MCF 10A (cell line): ENCODE measurements around the gene TIAM2. TPM values are rescaled to one million over a fixed set of nuclear protein-coding genes. Genes with fewer than 3 reads are reported as not detected.

Experiments
- BruUV-seq: library from RNA; stranded (reverse); fragments of 400-500 nt; replicated peaks from 2 replicates; lab custom pipeline; 2021; lab: Mats Ljungman, UMichigan
- CTCF ChIA-PET: fragments of 300-600 bp; sonication (Branson Sonifier 250); formaldehyde crosslinking; extraction: SDS; loops from one replicate; lab custom pipeline; 2021; ENCODE audit warnings: antibody characterized with exemption, inconsistent platforms; lab: Yijun Ruan, JAX
- POLR2A ChIA-PET: fragments of 300-600, 350-650 bp; sonication (Branson Sonifier 250); formaldehyde crosslinking; extraction: SDS; loops from one replicate; lab custom pipeline; 2020; ENCODE audit warnings: antibody characterized with exemption, inconsistent platforms; lab: Yijun Ruan, JAX
- DNase-seq: peaks from one replicate; pipeline ENCODE4 v3.0.0-alpha.2; 2018; ENCODE audit not compliant: unreplicated experiment
- H3K27ac Mint-ChIP-seq: one replicate; pipeline ENCODE4 v1.8.0; 2022; ENCODE audit warnings: mild to moderate bottlenecking, low read depth, mixed read lengths; ENCODE audit not compliant: unreplicated experiment
- H3K27me3 Mint-ChIP-seq: one replicate; pipeline ENCODE4 v1.8.0; 2022; ENCODE audit warnings: mixed read lengths; ENCODE audit not compliant: insufficient read depth, unreplicated experiment
- H3K36me3 Mint-ChIP-seq: one replicate; pipeline ENCODE4 v1.8.0; 2022; ENCODE audit warnings: mild to moderate bottlenecking, moderate library complexity, mixed read lengths; ENCODE audit not compliant: insufficient read depth, unreplicated experiment
- H3K4me1 Mint-ChIP-seq: one replicate; pipeline ENCODE4 v1.8.0; 2022; ENCODE audit warnings: mixed read lengths; ENCODE audit not compliant: insufficient read depth, unreplicated experiment
- H3K4me3 Mint-ChIP-seq: one replicate; pipeline ENCODE4 v1.8.0; 2022; ENCODE audit warnings: mild to moderate bottlenecking, moderate library complexity, mixed read lengths; ENCODE audit not compliant: unreplicated experiment
- H3K9me3 Mint-ChIP-seq: one replicate; pipeline ENCODE4 v1.8.0; 2022; ENCODE audit warnings: mixed read lengths; ENCODE audit not compliant: unreplicated experiment
- intact Hi-C: fragments of 100-400 bp; cut with micrococcal nuclease; formaldehyde crosslinking; loops from 2 replicates; pipeline ENCODE4 v1.14.1; 2022
- total RNA-seq: library from RNA; stranded (reverse); gene quantifications from 2 replicates; pipeline ENCODE4 v1.2.3, GENCODE V29; 2022
- TF ChIP-seq, protein P1 (sequence below): fragments of 200-600 bp; IDR thresholded peaks from one replicate; pipeline ENCODE4 v1.8.0; 2022; ENCODE audit warnings: antibody characterized with exemption, mild to moderate bottlenecking; ENCODE audit not compliant: unreplicated experiment

Gene TIAM2
- total RNA-seq, 1 experiment from 2014 or later, result 3.1 TPM

- BruUV-seq, result no TSS peak
- DNase-seq, result peak; percentile 10
Measured at GRCh38 chr6:155273431-155273830, 278.3 kb downstream of the TIAM2 start.

GRCh38 chr6:155274106-155274505 lies 279.0 kb downstream of the TIAM2 start:
- intact Hi-C loops, result no loop called here
- Mint-ChIP-seq H3K4me3 (no peak overlapping the region), H3K27ac (no peak overlapping the region), H3K4me1 (peaks cover 7% of the 10 kb centered on the region), H3K27me3 (no peaks in the 10 kb centered on the region), H3K36me3 (peaks cover 10% of the 10 kb centered on the region), H3K9me3 (no peaks in the 10 kb centered on the region)
- no TSS peak for BruUV-seq
- POLR2A ChIA-PET, result interaction anchor here (1.0 kb wide), 1 partner anchor 9 kb away, joined by 3 read pairs; no protein-coding TSS in a partner anchor
- DNase-seq, result no peak
- CTCF ChIA-PET, result no interaction called here
- TF ChIP-seq, protein P1, sequence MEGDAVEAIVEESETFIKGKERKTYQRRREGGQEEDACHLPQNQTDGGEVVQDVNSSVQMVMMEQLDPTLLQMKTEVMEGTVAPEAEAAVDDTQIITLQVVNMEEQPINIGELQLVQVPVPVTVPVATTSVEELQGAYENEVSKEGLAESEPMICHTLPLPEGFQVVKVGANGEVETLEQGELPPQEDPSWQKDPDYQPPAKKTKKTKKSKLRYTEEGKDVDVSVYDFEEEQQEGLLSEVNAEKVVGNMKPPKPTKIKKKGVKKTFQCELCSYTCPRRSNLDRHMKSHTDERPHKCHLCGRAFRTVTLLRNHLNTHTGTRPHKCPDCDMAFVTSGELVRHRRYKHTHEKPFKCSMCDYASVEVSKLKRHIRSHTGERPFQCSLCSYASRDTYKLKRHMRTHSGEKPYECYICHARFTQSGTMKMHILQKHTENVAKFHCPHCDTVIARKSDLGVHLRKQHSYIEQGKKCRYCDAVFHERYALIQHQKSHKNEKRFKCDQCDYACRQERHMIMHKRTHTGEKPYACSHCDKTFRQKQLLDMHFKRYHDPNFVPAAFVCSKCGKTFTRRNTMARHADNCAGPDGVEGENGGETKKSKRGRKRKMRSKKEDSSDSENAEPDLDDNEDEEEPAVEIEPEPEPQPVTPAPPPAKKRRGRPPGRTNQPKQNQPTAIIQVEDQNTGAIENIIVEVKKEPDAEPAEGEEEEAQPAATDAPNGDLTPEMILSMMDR, result no peak

More at GRCh38 chr6:155273431-155273830, 278.3 kb downstream of the TIAM2 start:
- Mint-ChIP-seq H3K36me3 (peaks cover 6% of the 10 kb centered on the region), H3K4me1 (peaks cover 7% of the 10 kb centered on the region), H3K4me3 (no peak overlapping the region), H3K27me3 (no peaks in the 10 kb centered on the region), H3K9me3 (no peaks in the 10 kb centered on the region), H3K27ac (peak overlapping the region; percentile 79)
- ChIA-PET POLR2A (interaction anchor here (1.0 kb wide), 1 partner anchor 8 kb away, joined by 3 read pairs; no protein-coding TSS in a partner anchor), CTCF (no interaction called here)
- TF ChIP-seq, protein P1, result no peak
- intact Hi-C loops, result no loop called here

GRCh38 chr6:155274533-155274932 lies 279.4 kb downstream of the TIAM2 start:
- intact Hi-C loops, result no loop called here
- TF ChIP-seq, protein P1, result no peak
- Mint-ChIP-seq H3K4me1 (peaks cover 7% of the 10 kb centered on the region), H3K4me3 (no peak overlapping the region), H3K36me3 (peaks cover 13% of the 10 kb centered on the region), H3K27ac (no peak overlapping the region), H3K9me3 (no peaks in the 10 kb centered on the region), H3K27me3 (no peaks in the 10 kb centered on the region)
- CTCF ChIA-PET, result no interaction called here
- POLR2A ChIA-PET, result no interaction called here
- no TSS peak for BruUV-seq
- DNase-seq, result peak; percentile 36

DNA sequence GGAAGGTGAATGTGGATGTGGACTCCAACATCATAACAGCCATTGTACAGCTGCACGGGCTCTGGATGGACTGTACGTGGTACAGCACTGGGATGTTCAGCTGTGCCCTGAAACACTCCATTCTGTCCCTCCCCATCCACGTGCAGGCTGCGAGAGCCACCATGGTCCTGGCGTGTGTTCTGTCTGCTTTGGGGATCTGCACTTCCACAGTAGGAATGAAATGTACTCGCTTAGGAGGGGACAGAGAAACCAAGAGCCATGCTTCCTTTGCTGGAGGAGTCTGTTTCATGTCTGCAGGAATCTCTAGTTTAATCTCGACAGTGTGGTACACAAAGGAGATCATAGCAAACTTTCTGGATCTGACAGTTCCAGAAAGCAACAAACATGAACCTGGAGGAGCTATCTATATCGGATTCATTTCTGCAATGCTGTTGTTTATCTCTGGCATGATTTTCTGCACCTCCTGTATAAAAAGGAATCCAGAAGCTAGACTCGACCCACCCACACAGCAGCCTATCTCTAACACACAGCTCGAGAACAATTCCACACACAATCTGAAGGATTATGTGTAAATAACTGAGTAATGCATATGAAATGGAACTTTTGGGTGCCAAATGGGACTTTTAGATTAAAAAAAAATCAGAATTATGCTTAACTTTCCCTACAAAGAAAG lies 280.8 kb downstream of the TIAM2 start:
- ChIA-PET POLR2A (interaction anchor here (1.2 to 2.6 kb wide), 2 partner anchors 24 to 39 kb away, joined by 3 to 13 read pairs; partner anchors contain the start of gene TFB1M), CTCF (no interaction called here)
- intact Hi-C loops, result no loop called here
- Mint-ChIP-seq H3K27me3 (no peaks in the 10 kb centered on the region), H3K4me3 (no peak overlapping the region), H3K27ac (no peak overlapping the region), H3K9me3 (no peaks in the 10 kb centered on the region), H3K36me3 (peaks cover 22% of the 10 kb centered on the region), H3K4me1 (peaks cover 7% of the 10 kb centered on the region)
- no peak for DNase-seq
- TF ChIP-seq, protein P1, result no peak
- no TSS peak for BruUV-seq
